Measurements from ENCODE around the gene TFCP2.

GRCh38 chr12:51103977-51104376, 69.0 kb downstream of the TFCP2 start:
- TF ChIP-seq BHLHE40 (IDR thresholded peaks at IDR 0.05; ENCODE audit: borderline replicate concordance), result no peak
- no peak for TF ChIP-seq L3MBTL2 (conservative IDR thresholded peaks at IDR 0.05)
- no peak for TF ChIP-seq PKNOX1 (IDR thresholded peaks at IDR 0.05)
- no peak for TF ChIP-seq SP1 (IDR thresholded peaks at IDR 0.05)
- TF ChIP-seq ZNF384 (IDR thresholded peaks at IDR 0.05), result no peak

Measured in HEK293T (cell line).